WTC11 (cell line): ENCODE data around the gene ADCK2. TPM values are rescaled to one million over a fixed set of nuclear protein-coding genes. Genes with fewer than 3 reads are reported as not detected.

Experiments
- ATAC-seq: fragments of 200-7000 bp; cut with Tn5 transposase; 2 replicates; pipeline ENCODE4 v1.10.0; 2021; ENCODE audit warnings: mild to moderate bottlenecking, moderate library complexity
- CTCF ChIA-PET: fragments of 300-600 bp; sonication (Branson Sonifier 250); formaldehyde crosslinking; loops from one replicate; lab custom pipeline; 2021; ENCODE audit warnings: antibody characterized with exemption; lab: Charles Lee
- POLR2A ChIA-PET: fragments of 350-600 bp; sonication (Branson Sonifier 250); formaldehyde crosslinking; loops from one replicate; lab custom pipeline; 2021; ENCODE audit warnings: antibody characterized with exemption; lab: Charles Lee
- DNase-seq: peaks from one replicate; pipeline ENCODE4 v3.0.0; 2021; ENCODE audit warnings: low spot score
- H3K27ac Mint-ChIP-seq: 2 replicates; pipeline ENCODE4 v1.8.0; 2021; ENCODE audit warnings: mixed read lengths
- H3K27me3 Mint-ChIP-seq: 2 replicates; pipeline ENCODE4 v1.8.0; 2021; ENCODE audit warnings: low read depth, mild to moderate bottlenecking, moderate library complexity, mixed read lengths
- H3K36me3 Mint-ChIP-seq: 2 replicates; pipeline ENCODE4 v1.8.0; 2021; ENCODE audit warnings: mixed read lengths
- H3K4me1 Mint-ChIP-seq: 2 replicates; pipeline ENCODE4 v1.8.0; 2022; ENCODE audit warnings: mixed read lengths
- H3K4me3 Mint-ChIP-seq: 2 replicates; pipeline ENCODE4 v1.8.0; 2021; ENCODE audit warnings: mild to moderate bottlenecking, moderate library complexity, mixed read lengths
- H3K9me3 Mint-ChIP-seq: 2 replicates; pipeline ENCODE4 v1.8.0; 2021; ENCODE audit warnings: mixed read lengths
- ATF1 ChIP-seq: sonication (generic); formaldehyde crosslinking; IDR thresholded peaks from 2 replicates; pipeline ENCODE4 v1.8.1; 2023; ENCODE audit warnings: mild to moderate bottlenecking, moderate library complexity, missing genetic modification reagents
- CREM ChIP-seq: sonication (generic); formaldehyde crosslinking; IDR thresholded peaks from 2 replicates; pipeline ENCODE4 v1.8.1; 2022; ENCODE audit warnings: mild to moderate bottlenecking, missing genetic modification reagents, moderate library complexity
- EMX1 ChIP-seq: fragments of 250-450 bp; sonication (Bioruptor Pico); IDR thresholded peaks from 2 replicates; pipeline ENCODE4 v1.8.0; 2021; ENCODE audit warnings: mild to moderate bottlenecking
- FOXK1 ChIP-seq: sonication (generic); formaldehyde crosslinking; IDR thresholded peaks from 2 replicates; pipeline ENCODE4 v1.8.0; 2022; ENCODE audit warnings: mild to moderate bottlenecking, moderate library complexity, missing genetic modification reagents
- GRHL2 ChIP-seq: fragments of 250-450 bp; sonication (Bioruptor Pico); IDR thresholded peaks from 2 replicates; pipeline ENCODE4 v1.8.0; 2022; ENCODE audit warnings: mild to moderate bottlenecking, moderate library complexity; ENCODE audit not compliant: insufficient replicate concordance, severe bottlenecking
- NFE2L1 ChIP-seq: sonication (generic); formaldehyde crosslinking; IDR thresholded peaks from 2 replicates; pipeline ENCODE4 v1.8.1; 2023; ENCODE audit warnings: missing genetic modification reagents
- NFYB ChIP-seq: sonication (generic); formaldehyde crosslinking; conservative IDR thresholded peaks from 2 replicates; pipeline ENCODE4 v1.8.0; 2022; ENCODE audit warnings: low read depth, missing genetic modification reagents
- NR1H2 ChIP-seq: sonication (generic); formaldehyde crosslinking; IDR thresholded peaks from 2 replicates; pipeline ENCODE4 v1.9.0; 2021; ENCODE audit warnings: mild to moderate bottlenecking, moderate library complexity, missing genetic modification reagents
- ZNF121 ChIP-seq: sonication (generic); formaldehyde crosslinking; IDR thresholded peaks from 2 replicates; pipeline ENCODE4 v1.8.0; 2023; ENCODE audit warnings: missing genetic modification reagents
- ZNF232 ChIP-seq: sonication (generic); formaldehyde crosslinking; IDR thresholded peaks from 2 replicates; pipeline ENCODE4 v1.8.0; 2022; ENCODE audit warnings: mild to moderate bottlenecking, missing genetic modification reagents
- ZNF263 ChIP-seq: sonication (generic); formaldehyde crosslinking; IDR thresholded peaks from 2 replicates; pipeline ENCODE4 v1.8.1; 2022; ENCODE audit warnings: low read depth, mild to moderate bottlenecking, moderate library complexity, missing genetic modification reagents
- ZNF317 ChIP-seq: sonication (generic); formaldehyde crosslinking; IDR thresholded peaks from 2 replicates; pipeline ENCODE4 v1.8.1; 2023; ENCODE audit warnings: low read depth, mild to moderate bottlenecking, moderate library complexity, missing genetic modification reagents, borderline replicate concordance
- total RNA-seq: library from RNA; stranded (reverse); gene quantifications from 3 replicates; pipeline ENCODE4 v1.2.3, GENCODE V29; 2021
- TF ChIP-seq, protein P1 (sequence below): fragments of 250-450 bp; sonication (Bioruptor Pico); IDR thresholded peaks from 2 replicates; pipeline ENCODE4 v1.9.0; 2021; ENCODE audit warnings: moderate library complexity, mild to moderate bottlenecking, inconsistent platforms, borderline replicate concordance
- TF ChIP-seq, protein P2 (sequence below): sonication (generic); formaldehyde crosslinking; IDR thresholded peaks from 2 replicates; pipeline ENCODE4 v1.8.0; 2023; ENCODE audit warnings: missing genetic modification reagents, mild to moderate bottlenecking, borderline replicate concordance
- TF ChIP-seq, protein P3 (sequence below): sonication (generic); formaldehyde crosslinking; conservative IDR thresholded peaks from 2 replicates; pipeline ENCODE4 v1.8.1; 2023; ENCODE audit warnings: mild to moderate bottlenecking, low read depth, missing genetic modification reagents, moderate library complexity
- TF ChIP-seq, protein P4 (sequence below): sonication (generic); formaldehyde crosslinking; IDR thresholded peaks from 2 replicates; pipeline ENCODE4 v1.8.1; 2023; ENCODE audit warnings: mild to moderate bottlenecking, missing genetic modification reagents, moderate library complexity
- TF ChIP-seq, protein P5 (sequence below): fragments of 250-450 bp; sonication (Bioruptor Pico); IDR thresholded peaks from 2 replicates; pipeline ENCODE4 v1.9.0; 2021; ENCODE audit warnings: mild to moderate bottlenecking
- TF ChIP-seq, protein P6 (sequence below): sonication (generic); formaldehyde crosslinking; IDR thresholded peaks from 2 replicates; pipeline ENCODE4 v1.8.0; 2023; ENCODE audit warnings: mild to moderate bottlenecking, missing genetic modification reagents
- TF ChIP-seq, protein P7 (sequence below): sonication (generic); formaldehyde crosslinking; IDR thresholded peaks from 2 replicates; pipeline ENCODE4 v1.8.1; 2023; ENCODE audit warnings: mild to moderate bottlenecking, missing genetic modification reagents, moderate library complexity

ADCK2 gene
- total RNA-seq, 1 experiment from 2014 or later: 12.7 TPM

DNA sequence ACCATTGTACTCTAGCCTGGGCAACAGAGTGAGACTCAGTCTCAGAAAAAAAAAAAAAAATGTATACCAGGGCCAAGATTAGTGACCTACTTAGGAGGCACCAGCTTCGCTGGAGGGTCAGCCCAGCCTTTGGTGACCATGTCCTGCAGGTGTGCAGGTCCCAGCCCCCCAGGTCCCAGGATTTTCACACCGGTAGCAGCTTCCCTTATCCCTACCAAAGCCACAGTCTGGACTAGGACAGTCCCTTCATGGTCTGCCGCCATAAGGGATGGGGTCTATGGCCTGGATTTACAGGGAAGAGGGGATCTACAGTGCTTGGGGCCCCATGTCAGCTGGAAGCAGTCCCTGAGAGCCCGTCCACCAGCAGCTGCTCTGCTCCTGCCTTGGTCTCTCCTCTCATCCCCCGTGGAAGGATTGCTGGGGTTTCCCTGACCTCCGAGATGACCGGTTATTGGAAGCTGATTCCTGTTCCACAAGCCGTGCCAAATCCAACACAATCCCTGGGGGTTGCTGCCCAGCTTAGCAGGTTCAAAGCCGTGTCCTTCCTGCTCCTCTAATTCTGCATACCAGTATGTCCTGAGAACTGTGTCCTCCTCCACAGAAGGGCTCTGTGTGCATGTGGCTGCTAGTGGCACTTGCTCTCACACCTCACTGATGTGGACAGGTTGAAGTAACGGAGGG, 12.8 kb downstream of the ADCK2 start (continued):
- TF ChIP-seq, protein P1, sequence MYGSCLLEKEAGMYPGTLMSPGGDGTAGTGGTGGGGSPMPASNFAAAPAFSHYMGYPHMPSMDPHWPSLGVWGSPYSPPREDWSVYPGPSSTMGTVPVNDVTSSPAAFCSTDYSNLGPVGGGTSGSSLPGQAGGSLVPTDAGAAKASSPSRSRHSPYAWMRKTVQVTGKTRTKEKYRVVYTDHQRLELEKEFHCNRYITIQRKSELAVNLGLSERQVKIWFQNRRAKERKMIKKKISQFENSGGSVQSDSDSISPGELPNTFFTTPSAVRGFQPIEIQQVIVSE (CRISPR knock-in tag): no peak

DNA sequence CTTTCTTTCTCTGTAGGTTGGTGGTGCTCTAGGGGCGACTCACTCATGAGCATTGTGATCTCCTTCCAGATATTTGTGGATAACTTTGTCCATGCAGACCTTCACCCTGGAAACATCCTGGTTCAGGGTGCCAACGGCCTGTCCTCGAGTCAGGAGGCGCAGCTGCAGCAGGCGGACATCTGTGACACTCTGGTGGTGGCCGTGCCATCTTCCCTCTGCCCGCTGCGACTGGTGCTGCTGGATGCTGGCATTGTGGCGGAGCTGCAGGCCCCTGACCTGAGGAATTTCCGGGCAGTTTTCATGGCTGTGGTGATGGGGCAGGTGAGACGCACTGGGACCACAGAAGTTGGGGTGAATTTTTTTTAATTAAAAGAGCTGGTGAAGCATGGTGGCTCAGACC, 14.2 kb downstream of the ADCK2 start:
- Mint-ChIP-seq H3K27ac (no peak overlapping the region), H3K4me3 (no peak overlapping the region), H3K4me1 (no peaks in the 10 kb centered on the region), H3K27me3 (no peaks in the 10 kb centered on the region), H3K9me3 (no peaks in the 10 kb centered on the region), H3K36me3 (no peaks in the 10 kb centered on the region)
- ChIA-PET POLR2A (no interaction called here), CTCF (interaction anchor here (0.7 to 2.4 kb wide), 2 partner anchors 12 to 46 kb away, joined by 3 to 8 read pairs; partner anchors contain the start of gene DENND2A)
- ATAC-seq (no peak), DNase-seq (no peak)
- TF ChIP-seq, protein P2, sequence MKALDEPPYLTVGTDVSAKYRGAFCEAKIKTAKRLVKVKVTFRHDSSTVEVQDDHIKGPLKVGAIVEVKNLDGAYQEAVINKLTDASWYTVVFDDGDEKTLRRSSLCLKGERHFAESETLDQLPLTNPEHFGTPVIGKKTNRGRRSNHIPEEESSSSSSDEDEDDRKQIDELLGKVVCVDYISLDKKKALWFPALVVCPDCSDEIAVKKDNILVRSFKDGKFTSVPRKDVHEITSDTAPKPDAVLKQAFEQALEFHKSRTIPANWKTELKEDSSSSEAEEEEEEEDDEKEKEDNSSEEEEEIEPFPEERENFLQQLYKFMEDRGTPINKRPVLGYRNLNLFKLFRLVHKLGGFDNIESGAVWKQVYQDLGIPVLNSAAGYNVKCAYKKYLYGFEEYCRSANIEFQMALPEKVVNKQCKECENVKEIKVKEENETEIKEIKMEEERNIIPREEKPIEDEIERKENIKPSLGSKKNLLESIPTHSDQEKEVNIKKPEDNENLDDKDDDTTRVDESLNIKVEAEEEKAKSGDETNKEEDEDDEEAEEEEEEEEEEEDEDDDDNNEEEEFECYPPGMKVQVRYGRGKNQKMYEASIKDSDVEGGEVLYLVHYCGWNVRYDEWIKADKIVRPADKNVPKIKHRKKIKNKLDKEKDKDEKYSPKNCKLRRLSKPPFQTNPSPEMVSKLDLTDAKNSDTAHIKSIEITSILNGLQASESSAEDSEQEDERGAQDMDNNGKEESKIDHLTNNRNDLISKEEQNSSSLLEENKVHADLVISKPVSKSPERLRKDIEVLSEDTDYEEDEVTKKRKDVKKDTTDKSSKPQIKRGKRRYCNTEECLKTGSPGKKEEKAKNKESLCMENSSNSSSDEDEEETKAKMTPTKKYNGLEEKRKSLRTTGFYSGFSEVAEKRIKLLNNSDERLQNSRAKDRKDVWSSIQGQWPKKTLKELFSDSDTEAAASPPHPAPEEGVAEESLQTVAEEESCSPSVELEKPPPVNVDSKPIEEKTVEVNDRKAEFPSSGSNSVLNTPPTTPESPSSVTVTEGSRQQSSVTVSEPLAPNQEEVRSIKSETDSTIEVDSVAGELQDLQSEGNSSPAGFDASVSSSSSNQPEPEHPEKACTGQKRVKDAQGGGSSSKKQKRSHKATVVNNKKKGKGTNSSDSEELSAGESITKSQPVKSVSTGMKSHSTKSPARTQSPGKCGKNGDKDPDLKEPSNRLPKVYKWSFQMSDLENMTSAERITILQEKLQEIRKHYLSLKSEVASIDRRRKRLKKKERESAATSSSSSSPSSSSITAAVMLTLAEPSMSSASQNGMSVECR: no peak
- TF ChIP-seq, protein P1 (CRISPR knock-in tag): no peak
- TF ChIP-seq NFE2L1 (CRISPR knock-in tag) (no peak), EMX1 (CRISPR knock-in tag) (no peak), ZNF121 (CRISPR knock-in tag) (no peak), NFYB (CRISPR knock-in tag) (no peak), ZNF263 (CRISPR knock-in tag) (no peak), ZNF317 (no peak), ATF1 (no peak), GRHL2 (no peak), FOXK1 (CRISPR knock-in tag) (no peak), NR1H2 (CRISPR knock-in tag) (no peak), ZNF232 (no peak), CREM (no peak)
- TF ChIP-seq, protein P3, sequence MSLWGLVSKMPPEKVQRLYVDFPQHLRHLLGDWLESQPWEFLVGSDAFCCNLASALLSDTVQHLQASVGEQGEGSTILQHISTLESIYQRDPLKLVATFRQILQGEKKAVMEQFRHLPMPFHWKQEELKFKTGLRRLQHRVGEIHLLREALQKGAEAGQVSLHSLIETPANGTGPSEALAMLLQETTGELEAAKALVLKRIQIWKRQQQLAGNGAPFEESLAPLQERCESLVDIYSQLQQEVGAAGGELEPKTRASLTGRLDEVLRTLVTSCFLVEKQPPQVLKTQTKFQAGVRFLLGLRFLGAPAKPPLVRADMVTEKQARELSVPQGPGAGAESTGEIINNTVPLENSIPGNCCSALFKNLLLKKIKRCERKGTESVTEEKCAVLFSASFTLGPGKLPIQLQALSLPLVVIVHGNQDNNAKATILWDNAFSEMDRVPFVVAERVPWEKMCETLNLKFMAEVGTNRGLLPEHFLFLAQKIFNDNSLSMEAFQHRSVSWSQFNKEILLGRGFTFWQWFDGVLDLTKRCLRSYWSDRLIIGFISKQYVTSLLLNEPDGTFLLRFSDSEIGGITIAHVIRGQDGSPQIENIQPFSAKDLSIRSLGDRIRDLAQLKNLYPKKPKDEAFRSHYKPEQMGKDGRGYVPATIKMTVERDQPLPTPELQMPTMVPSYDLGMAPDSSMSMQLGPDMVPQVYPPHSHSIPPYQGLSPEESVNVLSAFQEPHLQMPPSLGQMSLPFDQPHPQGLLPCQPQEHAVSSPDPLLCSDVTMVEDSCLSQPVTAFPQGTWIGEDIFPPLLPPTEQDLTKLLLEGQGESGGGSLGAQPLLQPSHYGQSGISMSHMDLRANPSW (CRISPR knock-in tag): no peak
- TF ChIP-seq, protein P4, sequence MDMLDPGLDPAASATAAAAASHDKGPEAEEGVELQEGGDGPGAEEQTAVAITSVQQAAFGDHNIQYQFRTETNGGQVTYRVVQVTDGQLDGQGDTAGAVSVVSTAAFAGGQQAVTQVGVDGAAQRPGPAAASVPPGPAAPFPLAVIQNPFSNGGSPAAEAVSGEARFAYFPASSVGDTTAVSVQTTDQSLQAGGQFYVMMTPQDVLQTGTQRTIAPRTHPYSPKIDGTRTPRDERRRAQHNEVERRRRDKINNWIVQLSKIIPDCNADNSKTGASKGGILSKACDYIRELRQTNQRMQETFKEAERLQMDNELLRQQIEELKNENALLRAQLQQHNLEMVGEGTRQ (CRISPR knock-in tag): no peak
- TF ChIP-seq, protein P5, sequence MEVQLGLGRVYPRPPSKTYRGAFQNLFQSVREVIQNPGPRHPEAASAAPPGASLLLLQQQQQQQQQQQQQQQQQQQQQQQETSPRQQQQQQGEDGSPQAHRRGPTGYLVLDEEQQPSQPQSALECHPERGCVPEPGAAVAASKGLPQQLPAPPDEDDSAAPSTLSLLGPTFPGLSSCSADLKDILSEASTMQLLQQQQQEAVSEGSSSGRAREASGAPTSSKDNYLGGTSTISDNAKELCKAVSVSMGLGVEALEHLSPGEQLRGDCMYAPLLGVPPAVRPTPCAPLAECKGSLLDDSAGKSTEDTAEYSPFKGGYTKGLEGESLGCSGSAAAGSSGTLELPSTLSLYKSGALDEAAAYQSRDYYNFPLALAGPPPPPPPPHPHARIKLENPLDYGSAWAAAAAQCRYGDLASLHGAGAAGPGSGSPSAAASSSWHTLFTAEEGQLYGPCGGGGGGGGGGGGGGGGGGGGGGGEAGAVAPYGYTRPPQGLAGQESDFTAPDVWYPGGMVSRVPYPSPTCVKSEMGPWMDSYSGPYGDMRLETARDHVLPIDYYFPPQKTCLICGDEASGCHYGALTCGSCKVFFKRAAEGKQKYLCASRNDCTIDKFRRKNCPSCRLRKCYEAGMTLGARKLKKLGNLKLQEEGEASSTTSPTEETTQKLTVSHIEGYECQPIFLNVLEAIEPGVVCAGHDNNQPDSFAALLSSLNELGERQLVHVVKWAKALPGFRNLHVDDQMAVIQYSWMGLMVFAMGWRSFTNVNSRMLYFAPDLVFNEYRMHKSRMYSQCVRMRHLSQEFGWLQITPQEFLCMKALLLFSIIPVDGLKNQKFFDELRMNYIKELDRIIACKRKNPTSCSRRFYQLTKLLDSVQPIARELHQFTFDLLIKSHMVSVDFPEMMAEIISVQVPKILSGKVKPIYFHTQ: no peak
- TF ChIP-seq, protein P6, sequence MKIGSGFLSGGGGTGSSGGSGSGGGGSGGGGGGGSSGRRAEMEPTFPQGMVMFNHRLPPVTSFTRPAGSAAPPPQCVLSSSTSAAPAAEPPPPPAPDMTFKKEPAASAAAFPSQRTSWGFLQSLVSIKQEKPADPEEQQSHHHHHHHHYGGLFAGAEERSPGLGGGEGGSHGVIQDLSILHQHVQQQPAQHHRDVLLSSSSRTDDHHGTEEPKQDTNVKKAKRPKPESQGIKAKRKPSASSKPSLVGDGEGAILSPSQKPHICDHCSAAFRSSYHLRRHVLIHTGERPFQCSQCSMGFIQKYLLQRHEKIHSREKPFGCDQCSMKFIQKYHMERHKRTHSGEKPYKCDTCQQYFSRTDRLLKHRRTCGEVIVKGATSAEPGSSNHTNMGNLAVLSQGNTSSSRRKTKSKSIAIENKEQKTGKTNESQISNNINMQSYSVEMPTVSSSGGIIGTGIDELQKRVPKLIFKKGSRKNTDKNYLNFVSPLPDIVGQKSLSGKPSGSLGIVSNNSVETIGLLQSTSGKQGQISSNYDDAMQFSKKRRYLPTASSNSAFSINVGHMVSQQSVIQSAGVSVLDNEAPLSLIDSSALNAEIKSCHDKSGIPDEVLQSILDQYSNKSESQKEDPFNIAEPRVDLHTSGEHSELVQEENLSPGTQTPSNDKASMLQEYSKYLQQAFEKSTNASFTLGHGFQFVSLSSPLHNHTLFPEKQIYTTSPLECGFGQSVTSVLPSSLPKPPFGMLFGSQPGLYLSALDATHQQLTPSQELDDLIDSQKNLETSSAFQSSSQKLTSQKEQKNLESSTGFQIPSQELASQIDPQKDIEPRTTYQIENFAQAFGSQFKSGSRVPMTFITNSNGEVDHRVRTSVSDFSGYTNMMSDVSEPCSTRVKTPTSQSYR: no peak
- TF ChIP-seq, protein P7, sequence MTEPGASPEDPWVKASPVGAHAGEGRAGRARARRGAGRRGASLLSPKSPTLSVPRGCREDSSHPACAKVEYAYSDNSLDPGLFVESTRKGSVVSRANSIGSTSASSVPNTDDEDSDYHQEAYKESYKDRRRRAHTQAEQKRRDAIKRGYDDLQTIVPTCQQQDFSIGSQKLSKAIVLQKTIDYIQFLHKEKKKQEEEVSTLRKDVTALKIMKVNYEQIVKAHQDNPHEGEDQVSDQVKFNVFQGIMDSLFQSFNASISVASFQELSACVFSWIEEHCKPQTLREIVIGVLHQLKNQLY: no peak
